ENCODE results near the gene SMYD3. TPM values are rescaled to one million over a fixed set of nuclear protein-coding genes. Genes with fewer than 3 reads are reported as not detected.

Gene SMYD3
- total and polyA plus RNA-seq, 2 donors (not counting 3 experiments of a cell fraction or from before 2014, with no cell fraction given), result 16.0 to 32.1 TPM

DNA sequence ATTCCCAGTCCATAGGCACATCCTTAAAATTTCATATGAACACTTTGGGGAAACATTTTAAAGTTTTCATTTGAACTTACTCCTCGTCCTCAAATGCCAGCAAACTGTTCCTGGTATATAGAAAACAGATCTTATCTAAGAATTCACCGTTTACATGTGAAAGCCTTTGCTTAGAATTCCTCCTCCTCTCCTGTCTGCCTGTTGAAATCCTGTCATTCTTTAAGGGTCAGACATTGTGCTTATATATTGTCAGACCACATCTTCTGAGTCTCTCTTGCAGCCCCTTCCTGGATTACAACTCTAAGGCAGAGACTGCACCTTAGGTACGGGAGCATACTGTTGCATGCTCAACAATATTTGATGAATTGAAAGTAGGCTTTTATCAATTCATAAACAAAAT is 239.7 kb downstream of the SMYD3 start:
- no peaks in the 10 kb centered on the region for H3K9me3 ChIP-seq (replicated peaks; ENCODE audit: control insufficient read depth, insufficient read depth, low read length)
- no peaks in the 10 kb centered on the region for H4K20me1 ChIP-seq (replicated peaks; ENCODE audit: control insufficient read depth, extremely low read depth, insufficient read depth, low read length)
- no peak overlapping the region for H3K27ac ChIP-seq (ENCODE audit: insufficient read depth, low read depth, low read length)
- H3K4me1 ChIP-seq (ENCODE audit: control insufficient read depth, extremely low read depth, insufficient read depth, low read length), result no peaks in the 10 kb centered on the region
- ChIA-PET POLR2A (no interaction called here), CTCF (no interaction called here)
- TF ChIP-seq FOS (IDR thresholded peaks at IDR 0.05; ENCODE audit: borderline replicate concordance, insufficient read depth, low read length), result no peak
- no peak for TF ChIP-seq POLR2A (IDR thresholded peaks at IDR 0.05; ENCODE audit: low read depth, low read length)
- no peak for TF ChIP-seq POLR2AphosphoS5 (IDR thresholded peaks at IDR 0.05; ENCODE audit: insufficient read depth, low read depth, low read length)
- no peak for TF ChIP-seq MYC (IDR thresholded peaks at IDR 0.05; ENCODE audit: low read depth, low read length)
- TF ChIP-seq, protein P1, sequence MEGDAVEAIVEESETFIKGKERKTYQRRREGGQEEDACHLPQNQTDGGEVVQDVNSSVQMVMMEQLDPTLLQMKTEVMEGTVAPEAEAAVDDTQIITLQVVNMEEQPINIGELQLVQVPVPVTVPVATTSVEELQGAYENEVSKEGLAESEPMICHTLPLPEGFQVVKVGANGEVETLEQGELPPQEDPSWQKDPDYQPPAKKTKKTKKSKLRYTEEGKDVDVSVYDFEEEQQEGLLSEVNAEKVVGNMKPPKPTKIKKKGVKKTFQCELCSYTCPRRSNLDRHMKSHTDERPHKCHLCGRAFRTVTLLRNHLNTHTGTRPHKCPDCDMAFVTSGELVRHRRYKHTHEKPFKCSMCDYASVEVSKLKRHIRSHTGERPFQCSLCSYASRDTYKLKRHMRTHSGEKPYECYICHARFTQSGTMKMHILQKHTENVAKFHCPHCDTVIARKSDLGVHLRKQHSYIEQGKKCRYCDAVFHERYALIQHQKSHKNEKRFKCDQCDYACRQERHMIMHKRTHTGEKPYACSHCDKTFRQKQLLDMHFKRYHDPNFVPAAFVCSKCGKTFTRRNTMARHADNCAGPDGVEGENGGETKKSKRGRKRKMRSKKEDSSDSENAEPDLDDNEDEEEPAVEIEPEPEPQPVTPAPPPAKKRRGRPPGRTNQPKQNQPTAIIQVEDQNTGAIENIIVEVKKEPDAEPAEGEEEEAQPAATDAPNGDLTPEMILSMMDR (IDR thresholded peaks at IDR 0.05; ENCODE audit: extremely low read depth in 1 of 2, insufficient read depth in 1 of 2, low read depth in 1 of 2, low read length in 2 of 2), result no peak
- no peak for TF ChIP-seq GATA2 (IDR thresholded peaks at IDR 0.05; ENCODE audit: insufficient read depth, insufficient read length, low read depth, low read length)
- no peak for TF ChIP-seq JUN (IDR thresholded peaks at IDR 0.05; ENCODE audit: borderline replicate concordance, insufficient read depth, insufficient read length, low read depth)
- no peak for TF ChIP-seq EZH2 (IDR thresholded peaks at IDR 0.05; ENCODE audit: borderline replicate concordance, low read depth, low read length, severe bottlenecking)
- TF ChIP-seq, protein P2, sequence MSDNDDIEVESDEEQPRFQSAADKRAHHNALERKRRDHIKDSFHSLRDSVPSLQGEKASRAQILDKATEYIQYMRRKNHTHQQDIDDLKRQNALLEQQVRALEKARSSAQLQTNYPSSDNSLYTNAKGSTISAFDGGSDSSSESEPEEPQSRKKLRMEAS (IDR thresholded peaks at IDR 0.05; ENCODE audit: insufficient read depth, insufficient read length), result no peak
- no peak for FAIRE-seq
- DNase-seq (ENCODE audit: low read depth, low spot score), result no peak
- no peak overlapping the region for H3K4me3 ChIP-seq (replicated peaks in 1 of 3; ENCODE audit: insufficient read depth in 1 of 3, low read depth in 1 of 3, low read length in 3 of 3)
- no TSS peak for BruUV-seq (replicated peaks)
- intact Hi-C loops (cut with micrococcal nuclease), result no loop called here
- no peaks in the 10 kb centered on the region for H3K36me3 ChIP-seq (ENCODE audit: control insufficient read depth in 2 of 2, extremely low read depth in 1 of 2, insufficient read depth in 2 of 2, low read length in 2 of 2)
- no peaks in the 10 kb centered on the region for H3K9me1 ChIP-seq (replicated peaks; ENCODE audit: control insufficient read depth, extremely low read depth, insufficient read depth, low read length)
- no peaks in the 10 kb centered on the region for H3K79me2 ChIP-seq (ENCODE audit: control insufficient read depth, insufficient read depth, low read length)
- no peaks in the 10 kb centered on the region for H3K27me3 ChIP-seq (ENCODE audit: control insufficient read depth in 2 of 2, insufficient read depth in 2 of 2, low read length in 2 of 2)
- no peak overlapping the region for H2AFZ ChIP-seq (ENCODE audit: low read depth, low read length)
- H3K9ac ChIP-seq (replicated peaks; ENCODE audit: extremely low read depth, insufficient read depth, low read length), result no peak overlapping the region
- no peak overlapping the region for H3K4me2 ChIP-seq (ENCODE audit: insufficient read depth, low read length)
- dilution Hi-C loops (cut with MboI; ENCODE audit: extremely low pct_ligation_motif_present, low sequenced_read_pairs), result no loop called here
